GM23338 (cell line): ENCODE results near the gene APPBP2.
"Not testable (repeated sequence)": the region's sequence is repeated elsewhere in the genome, so short reads cannot be mapped to it uniquely, and the experiment has no call there.

Experiments
- CTCF ChIP-seq, 2 experiments: fragments of 200-600 bp in 1 of 2; sonication (generic) in 1 of 2; conservative IDR thresholded peaks; 2 replicates each; pipeline versions ENCODE4 v1.5.1 to v1.6.1; 2016 to 2017; ENCODE audit warnings: antibody characterized with exemption in 2 of 2, low read depth in 2 of 2, mild to moderate bottlenecking in 2 of 2, moderate library complexity in 1 of 2
- POLR2AphosphoS5 ChIP-seq: IDR thresholded peaks from 2 replicates; pipeline ENCODE4 v1.6.1; 2016; ENCODE audit warnings: antibody characterized with exemption, low read depth

GRCh38 chr17:60430561-60430960 lies 95.5 kb downstream of the APPBP2 start:
- not testable (repeated sequence) for TF ChIP-seq POLR2AphosphoS5; CTCF (conservative IDR thresholded peaks at IDR 0.05; ENCODE audit: low read depth in 2 of 2)
